Stomach (tissue), 4 donors: ENCODE results near the gene EXT2.

ENCODE experiments used
- EP300 ChIP-seq: sonication (generic); formaldehyde crosslinking; IDR thresholded peaks from one replicate; pipeline ENCODE4 v1.6.1; 2017; ENCODE audit warnings: antibody characterized with exemption
- TF ChIP-seq, protein P1 (sequence below), 7 experiments: fragments of 450-650 bp in 4 of 7; fragments of 200-600 bp in 3 of 7; sonication (generic) in 3 of 7; IDR thresholded peaks; one replicate each; pipeline ENCODE4 v1.5.1; 2016 to 2019; ENCODE audit warnings: antibody characterized with exemption in 7 of 7, control low read depth in 2 of 7, mild to moderate bottlenecking in 1 of 7

DNA sequence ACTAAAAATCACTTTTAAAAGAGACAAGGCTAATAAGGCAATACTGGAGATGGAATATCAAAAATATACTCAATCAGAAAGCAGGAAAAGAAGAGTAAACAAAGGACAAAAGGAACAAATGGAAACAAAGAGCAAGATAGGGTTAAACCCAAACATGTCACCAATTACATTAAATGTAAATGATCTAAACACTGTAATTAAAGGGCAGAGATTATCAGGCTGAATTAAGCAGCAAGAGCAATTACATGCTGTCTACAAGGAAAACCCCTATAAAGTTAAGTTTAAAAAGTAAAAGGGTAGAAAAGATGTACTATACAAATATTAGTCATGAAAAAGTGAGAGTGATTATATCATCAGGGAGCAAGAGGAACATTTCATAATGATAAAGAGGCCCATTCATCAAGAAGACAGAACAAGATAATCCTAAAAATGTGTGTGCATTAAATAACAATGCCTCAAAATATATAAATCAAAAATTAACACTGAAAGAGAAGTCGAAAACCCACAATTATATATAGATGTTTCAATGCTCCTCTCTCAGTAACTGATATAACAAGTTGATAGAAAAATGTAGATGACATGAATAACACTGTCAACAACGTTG, 157.6 kb downstream of the EXT2 start:
- TF ChIP-seq, protein P1, sequence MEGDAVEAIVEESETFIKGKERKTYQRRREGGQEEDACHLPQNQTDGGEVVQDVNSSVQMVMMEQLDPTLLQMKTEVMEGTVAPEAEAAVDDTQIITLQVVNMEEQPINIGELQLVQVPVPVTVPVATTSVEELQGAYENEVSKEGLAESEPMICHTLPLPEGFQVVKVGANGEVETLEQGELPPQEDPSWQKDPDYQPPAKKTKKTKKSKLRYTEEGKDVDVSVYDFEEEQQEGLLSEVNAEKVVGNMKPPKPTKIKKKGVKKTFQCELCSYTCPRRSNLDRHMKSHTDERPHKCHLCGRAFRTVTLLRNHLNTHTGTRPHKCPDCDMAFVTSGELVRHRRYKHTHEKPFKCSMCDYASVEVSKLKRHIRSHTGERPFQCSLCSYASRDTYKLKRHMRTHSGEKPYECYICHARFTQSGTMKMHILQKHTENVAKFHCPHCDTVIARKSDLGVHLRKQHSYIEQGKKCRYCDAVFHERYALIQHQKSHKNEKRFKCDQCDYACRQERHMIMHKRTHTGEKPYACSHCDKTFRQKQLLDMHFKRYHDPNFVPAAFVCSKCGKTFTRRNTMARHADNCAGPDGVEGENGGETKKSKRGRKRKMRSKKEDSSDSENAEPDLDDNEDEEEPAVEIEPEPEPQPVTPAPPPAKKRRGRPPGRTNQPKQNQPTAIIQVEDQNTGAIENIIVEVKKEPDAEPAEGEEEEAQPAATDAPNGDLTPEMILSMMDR (IDR thresholded peaks at IDR 0.05), result no peak
- TF ChIP-seq EP300, result no peak
